ENCODE results near the gene C2CD4D.

C2CD4D gene

DNA sequence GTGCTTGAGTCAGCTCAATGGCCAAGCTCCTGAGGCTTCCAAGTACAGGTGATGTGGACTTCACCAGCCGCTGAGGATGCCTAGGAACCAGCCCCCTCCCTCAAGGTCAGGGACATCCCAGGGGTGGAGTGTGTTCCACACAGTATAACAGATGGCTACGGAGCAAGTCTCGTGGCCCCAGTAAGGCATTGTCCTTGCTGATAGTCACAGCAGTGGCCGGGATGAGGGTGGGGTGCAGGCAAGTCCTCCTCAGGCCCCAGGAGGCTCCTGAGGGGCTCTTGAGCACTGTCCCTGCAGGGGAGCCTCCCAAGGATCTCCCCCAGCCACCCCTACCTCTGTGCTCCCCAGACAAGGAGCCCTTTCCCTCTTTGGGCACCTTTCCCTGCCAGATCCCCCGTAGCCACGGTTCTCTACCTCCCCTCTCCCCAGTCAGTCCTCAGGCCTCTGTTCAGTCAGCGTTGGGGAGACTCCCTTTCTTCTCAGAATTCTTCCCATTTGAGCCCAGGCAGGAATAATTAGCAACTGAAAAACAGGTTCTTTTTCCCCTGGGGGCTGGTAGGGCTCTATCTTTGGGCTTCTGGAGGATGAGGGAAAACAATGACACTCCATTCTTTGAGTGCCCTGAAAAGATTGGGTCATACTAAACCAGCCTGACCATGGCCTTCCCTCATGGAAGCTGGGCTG is 21.0 kb upstream of the C2CD4D start:
- H3K36me3 ChIP-seq (ENCODE audit: low read length), result no peaks in the 10 kb centered on the region
- H3K27me3 ChIP-seq (ENCODE audit: low read length), result no peaks in the 10 kb centered on the region
- H3K9me3 ChIP-seq (ENCODE audit: insufficient read depth, low read length), result no peaks in the 10 kb centered on the region
- H3K9me2 ChIP-seq (replicated peaks; ENCODE audit: insufficient read depth, low read length), result no peaks in the 10 kb centered on the region
- no peak overlapping the region for H3K4me3 ChIP-seq (ENCODE audit: insufficient read depth, low read length, poor library complexity, severe bottlenecking)
- H2AFZ ChIP-seq (ENCODE audit: low read depth, low read length, severe bottlenecking), result no peak overlapping the region
- no peak overlapping the region for H3K4me2 ChIP-seq (ENCODE audit: low read depth, low read length, poor library complexity, severe bottlenecking)
- H4K20me1 ChIP-seq (ENCODE audit: low read depth, low read length), result no peaks in the 10 kb centered on the region
- no peak for TF ChIP-seq EZH2phosphoT487 (conservative IDR thresholded peaks at IDR 0.05; ENCODE audit: low read length)
- TF ChIP-seq, protein P1, sequence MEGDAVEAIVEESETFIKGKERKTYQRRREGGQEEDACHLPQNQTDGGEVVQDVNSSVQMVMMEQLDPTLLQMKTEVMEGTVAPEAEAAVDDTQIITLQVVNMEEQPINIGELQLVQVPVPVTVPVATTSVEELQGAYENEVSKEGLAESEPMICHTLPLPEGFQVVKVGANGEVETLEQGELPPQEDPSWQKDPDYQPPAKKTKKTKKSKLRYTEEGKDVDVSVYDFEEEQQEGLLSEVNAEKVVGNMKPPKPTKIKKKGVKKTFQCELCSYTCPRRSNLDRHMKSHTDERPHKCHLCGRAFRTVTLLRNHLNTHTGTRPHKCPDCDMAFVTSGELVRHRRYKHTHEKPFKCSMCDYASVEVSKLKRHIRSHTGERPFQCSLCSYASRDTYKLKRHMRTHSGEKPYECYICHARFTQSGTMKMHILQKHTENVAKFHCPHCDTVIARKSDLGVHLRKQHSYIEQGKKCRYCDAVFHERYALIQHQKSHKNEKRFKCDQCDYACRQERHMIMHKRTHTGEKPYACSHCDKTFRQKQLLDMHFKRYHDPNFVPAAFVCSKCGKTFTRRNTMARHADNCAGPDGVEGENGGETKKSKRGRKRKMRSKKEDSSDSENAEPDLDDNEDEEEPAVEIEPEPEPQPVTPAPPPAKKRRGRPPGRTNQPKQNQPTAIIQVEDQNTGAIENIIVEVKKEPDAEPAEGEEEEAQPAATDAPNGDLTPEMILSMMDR (IDR thresholded peaks at IDR 0.05; ENCODE audit: insufficient read depth, low read length, poor library complexity, severe bottlenecking), result no peak
- H3K79me2 ChIP-seq (ENCODE audit: insufficient read depth, low read length), result no peaks in the 10 kb centered on the region
- no peak overlapping the region for H3K9ac ChIP-seq (ENCODE audit: low read length)
- no peaks in the 10 kb centered on the region for H3F3A ChIP-seq (ENCODE audit: insufficient read depth)
- no peak overlapping the region for H3K27ac ChIP-seq (ENCODE audit: low read depth, low read length)

DNA sequence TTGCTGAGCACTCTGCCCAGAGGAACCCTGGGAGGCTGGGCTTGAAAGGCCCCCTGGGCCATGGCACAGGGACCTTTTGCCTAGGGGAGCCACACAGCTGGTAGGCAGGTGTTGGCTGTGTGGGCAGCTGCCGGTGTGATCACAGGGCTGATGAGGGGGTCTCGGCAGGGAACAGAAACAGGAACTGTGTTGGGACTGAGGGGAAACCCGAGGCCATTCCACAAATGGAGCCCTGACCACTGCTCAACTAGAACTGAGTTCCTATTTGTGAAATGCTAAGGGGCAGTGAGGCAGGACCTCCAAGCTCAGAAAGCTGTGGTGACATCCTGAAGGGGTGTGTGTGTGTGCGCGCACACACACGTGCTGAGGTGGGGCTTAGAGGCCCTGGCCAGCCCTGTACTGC is 20.3 kb upstream of the C2CD4D start:
- no peaks in the 10 kb centered on the region for H3K79me2 ChIP-seq (ENCODE audit: insufficient read depth, low read length)
- no peak overlapping the region for H3K9ac ChIP-seq (ENCODE audit: low read length)
- H3K27me3 ChIP-seq (ENCODE audit: low read length), result no peaks in the 10 kb centered on the region
- no peaks in the 10 kb centered on the region for H3K9me2 ChIP-seq (replicated peaks; ENCODE audit: insufficient read depth, low read length)
- no peak for TF ChIP-seq EZH2phosphoT487 (conservative IDR thresholded peaks at IDR 0.05; ENCODE audit: low read length)
- TF ChIP-seq, protein P1 (IDR thresholded peaks at IDR 0.05; ENCODE audit: insufficient read depth, low read length, poor library complexity, severe bottlenecking), result no peak
- no peak overlapping the region for H3K4me3 ChIP-seq (ENCODE audit: insufficient read depth, low read length, poor library complexity, severe bottlenecking)
- H3K36me3 ChIP-seq (ENCODE audit: low read length), result no peaks in the 10 kb centered on the region
- no peaks in the 10 kb centered on the region for H3F3A ChIP-seq (ENCODE audit: insufficient read depth)
- no peaks in the 10 kb centered on the region for H3K9me3 ChIP-seq (ENCODE audit: insufficient read depth, low read length)
- no peaks in the 10 kb centered on the region for H4K20me1 ChIP-seq (ENCODE audit: low read depth, low read length)
- H3K4me2 ChIP-seq (ENCODE audit: low read depth, low read length, poor library complexity, severe bottlenecking), result no peak overlapping the region
- H2AFZ ChIP-seq (ENCODE audit: low read depth, low read length, severe bottlenecking), result no peak overlapping the region
- no peak overlapping the region for H3K27ac ChIP-seq (ENCODE audit: low read depth, low read length)

- Histone ChIP-seq H3K9ac (ENCODE audit: low read length) (no peak overlapping the region), H3K27me3 (ENCODE audit: low read length) (no peaks in the 10 kb centered on the region), H4K20me1 (ENCODE audit: low read depth, low read length) (no peaks in the 10 kb centered on the region), H3K9me2 (replicated peaks; ENCODE audit: insufficient read depth, low read length) (no peaks in the 10 kb centered on the region), H3K27ac (ENCODE audit: low read depth, low read length) (no peak overlapping the region), H3K4me3 (ENCODE audit: insufficient read depth, low read length, poor library complexity, severe bottlenecking) (no peak overlapping the region), H3K4me2 (ENCODE audit: low read depth, low read length, poor library complexity, severe bottlenecking) (no peak overlapping the region), H3F3A (ENCODE audit: insufficient read depth) (no peaks in the 10 kb centered on the region), H2AFZ (ENCODE audit: low read depth, low read length, severe bottlenecking) (no peak overlapping the region), H3K79me2 (ENCODE audit: insufficient read depth, low read length) (no peaks in the 10 kb centered on the region), H3K9me3 (ENCODE audit: insufficient read depth, low read length) (no peaks in the 10 kb centered on the region), H3K36me3 (ENCODE audit: low read length) (no peaks in the 10 kb centered on the region)
- TF ChIP-seq EZH2phosphoT487 (conservative IDR thresholded peaks at IDR 0.05; ENCODE audit: low read length), result no peak
- TF ChIP-seq, protein P1 (IDR thresholded peaks at IDR 0.05; ENCODE audit: insufficient read depth, low read length, poor library complexity, severe bottlenecking), result no peak
Observed at GRCh38 chr1:151858886-151859665, 19.5 kb upstream of the C2CD4D start.

Data from SU-DHL-6 (cell line).